Stimulated activated CD8-positive, alpha-beta memory T cell treated with anti-CD3 and anti-CD28 coated beads, Interleukin-12 subunit alpha, Interleukin-12 subunit beta, amount 100 ng/mL, for 24 hours (primary cell): ENCODE results near the gene STAB2.

Source experiments
- DNase-seq: peaks from one replicate; pipeline ENCODE4 v3.0.0-alpha.2; 2020; ENCODE audit errors: extremely low read depth

STAB2 gene, protein sequence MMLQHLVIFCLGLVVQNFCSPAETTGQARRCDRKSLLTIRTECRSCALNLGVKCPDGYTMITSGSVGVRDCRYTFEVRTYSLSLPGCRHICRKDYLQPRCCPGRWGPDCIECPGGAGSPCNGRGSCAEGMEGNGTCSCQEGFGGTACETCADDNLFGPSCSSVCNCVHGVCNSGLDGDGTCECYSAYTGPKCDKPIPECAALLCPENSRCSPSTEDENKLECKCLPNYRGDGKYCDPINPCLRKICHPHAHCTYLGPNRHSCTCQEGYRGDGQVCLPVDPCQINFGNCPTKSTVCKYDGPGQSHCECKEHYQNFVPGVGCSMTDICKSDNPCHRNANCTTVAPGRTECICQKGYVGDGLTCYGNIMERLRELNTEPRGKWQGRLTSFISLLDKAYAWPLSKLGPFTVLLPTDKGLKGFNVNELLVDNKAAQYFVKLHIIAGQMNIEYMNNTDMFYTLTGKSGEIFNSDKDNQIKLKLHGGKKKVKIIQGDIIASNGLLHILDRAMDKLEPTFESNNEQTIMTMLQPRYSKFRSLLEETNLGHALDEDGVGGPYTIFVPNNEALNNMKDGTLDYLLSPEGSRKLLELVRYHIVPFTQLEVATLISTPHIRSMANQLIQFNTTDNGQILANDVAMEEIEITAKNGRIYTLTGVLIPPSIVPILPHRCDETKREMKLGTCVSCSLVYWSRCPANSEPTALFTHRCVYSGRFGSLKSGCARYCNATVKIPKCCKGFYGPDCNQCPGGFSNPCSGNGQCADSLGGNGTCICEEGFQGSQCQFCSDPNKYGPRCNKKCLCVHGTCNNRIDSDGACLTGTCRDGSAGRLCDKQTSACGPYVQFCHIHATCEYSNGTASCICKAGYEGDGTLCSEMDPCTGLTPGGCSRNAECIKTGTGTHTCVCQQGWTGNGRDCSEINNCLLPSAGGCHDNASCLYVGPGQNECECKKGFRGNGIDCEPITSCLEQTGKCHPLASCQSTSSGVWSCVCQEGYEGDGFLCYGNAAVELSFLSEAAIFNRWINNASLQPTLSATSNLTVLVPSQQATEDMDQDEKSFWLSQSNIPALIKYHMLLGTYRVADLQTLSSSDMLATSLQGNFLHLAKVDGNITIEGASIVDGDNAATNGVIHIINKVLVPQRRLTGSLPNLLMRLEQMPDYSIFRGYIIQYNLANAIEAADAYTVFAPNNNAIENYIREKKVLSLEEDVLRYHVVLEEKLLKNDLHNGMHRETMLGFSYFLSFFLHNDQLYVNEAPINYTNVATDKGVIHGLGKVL (N-terminal part only)

GRCh38 chr12:103586791-103587370, at the start of gene STAB2:
STAB2 (plus strand) TSS chr12:103587273; CDS start chr12:103587477, 204 bp downstream.
- no peak for DNase-seq

- no peak for DNase-seq
Observed at GRCh38 chr12:103538397-103538796, 48.7 kb upstream of the STAB2 start.

DNA sequence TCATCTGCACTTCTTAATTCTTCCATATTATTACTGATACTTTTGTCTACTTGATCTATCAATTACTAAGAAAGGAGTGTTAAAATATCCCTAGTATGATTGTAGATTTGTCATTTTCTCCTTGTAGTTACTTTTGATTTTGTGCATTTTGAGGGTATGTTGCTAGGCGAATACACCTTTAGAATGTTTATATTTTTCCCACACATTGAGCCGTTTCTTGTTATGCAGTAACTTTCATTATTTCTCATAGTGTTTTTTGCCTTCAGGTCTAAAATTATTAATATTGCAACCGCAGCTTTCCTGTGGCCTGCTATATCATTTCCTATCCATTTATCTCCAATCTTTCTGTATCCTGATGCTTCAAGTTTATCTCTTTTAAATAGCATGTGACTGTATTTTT, 46.8 kb upstream of the STAB2 start:
- no peak for DNase-seq

- DNase-seq: no peak
Observed at GRCh38 chr12:103542078-103542477, 45.0 kb upstream of the STAB2 start.

DNA sequence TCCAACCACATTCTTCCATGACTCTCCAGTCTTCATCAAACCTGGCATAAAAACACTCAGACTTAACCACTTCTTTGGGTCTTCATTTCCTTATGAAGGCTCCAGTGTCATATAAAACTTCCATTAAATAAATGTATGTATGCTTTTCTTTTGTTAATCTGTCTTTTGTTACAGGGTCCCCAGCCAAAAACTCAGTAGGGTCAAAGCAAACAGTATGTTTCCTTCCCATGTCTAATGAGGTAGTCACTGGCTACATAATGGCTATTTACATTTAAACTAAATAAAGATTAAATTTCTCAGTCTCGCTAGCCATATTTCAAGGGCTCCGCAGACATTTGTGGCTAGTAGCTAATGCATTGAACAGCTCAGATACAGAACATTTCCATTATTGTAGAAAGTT, 40.1 kb upstream of the STAB2 start:
- no peak for DNase-seq

DNA sequence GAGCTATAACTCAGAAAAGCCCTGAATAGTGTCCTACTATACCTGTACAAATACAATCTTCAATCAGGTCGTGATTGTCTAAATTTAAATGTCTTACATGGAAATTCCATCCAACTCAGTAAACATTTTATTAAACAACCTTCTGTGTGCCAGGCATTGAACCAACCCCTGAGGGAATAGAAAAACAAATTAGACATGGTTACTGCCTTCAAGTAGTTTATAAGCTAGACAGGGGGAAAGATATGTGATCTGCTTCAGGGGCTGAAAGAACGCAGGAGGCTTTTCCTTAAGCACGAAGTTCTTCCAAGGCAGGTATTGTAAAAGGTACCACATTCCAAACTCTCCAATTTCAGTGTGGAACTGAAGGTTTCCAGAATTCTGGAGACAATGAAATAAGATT, 39.7 kb upstream of the STAB2 start:
- no peak for DNase-seq

DNA sequence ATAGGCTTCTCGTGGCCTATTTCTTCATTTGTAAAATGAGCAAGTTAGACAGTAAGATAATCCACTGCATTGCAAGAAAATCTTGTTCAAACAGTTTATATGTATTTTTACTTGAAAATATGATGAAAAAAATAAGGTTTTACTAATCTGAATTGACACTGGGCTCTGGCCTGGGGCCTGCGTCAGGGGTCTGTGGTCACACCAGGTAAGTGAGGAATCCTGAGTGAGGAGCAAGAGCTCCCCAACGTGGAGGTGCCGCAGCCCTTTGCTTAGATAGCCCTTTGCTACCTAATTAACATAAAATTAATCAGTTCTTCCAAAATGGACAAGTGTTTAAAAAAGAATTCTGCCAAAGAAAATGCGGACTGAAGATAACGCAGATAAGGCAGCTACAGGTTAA, 39.1 kb upstream of the STAB2 start:
- no peak for DNase-seq

DNA sequence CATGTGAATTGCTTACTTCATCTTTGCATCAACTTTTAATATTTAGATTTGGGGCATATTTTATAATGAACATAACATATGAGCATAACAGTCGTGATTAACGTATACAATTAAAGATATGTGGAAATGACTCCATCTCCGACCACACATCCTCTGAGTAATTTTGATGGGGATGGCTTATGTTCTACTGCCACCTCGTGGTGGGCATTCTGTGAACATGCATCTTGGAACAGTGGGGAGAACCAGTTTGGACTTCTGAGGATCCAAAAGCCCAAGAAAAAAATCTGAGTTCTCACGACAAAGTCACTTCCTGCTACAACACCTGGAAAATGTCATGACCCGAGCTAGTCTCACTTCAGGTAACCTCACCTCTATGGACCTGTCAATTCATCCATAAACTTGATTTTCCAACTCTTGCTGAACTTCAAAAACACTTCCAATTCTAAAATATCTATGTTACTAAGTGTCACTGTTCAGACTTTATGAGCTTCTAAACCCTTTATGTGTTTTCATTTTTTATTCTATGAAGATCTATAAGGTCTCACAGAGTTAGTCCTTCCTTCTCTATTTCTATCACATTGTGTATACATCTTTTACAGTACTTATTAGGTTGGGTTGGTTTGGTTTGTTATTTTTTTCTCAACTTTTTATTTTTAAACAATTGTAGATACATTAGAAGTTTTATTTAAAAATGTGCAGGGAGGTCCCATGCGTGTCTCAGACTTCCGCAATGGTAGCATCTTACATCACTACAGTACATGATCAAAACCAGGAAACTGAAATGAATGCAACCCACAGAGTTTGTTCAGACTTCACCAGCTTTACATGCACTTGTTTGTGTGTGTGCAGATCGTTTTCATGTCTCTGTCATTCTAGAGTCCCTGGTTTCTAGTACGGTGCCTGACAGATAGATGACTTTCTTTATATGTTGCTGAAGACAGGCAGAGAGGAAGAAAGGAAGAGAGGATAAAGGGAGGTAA, 38.2 kb upstream of the STAB2 start:
- peak; percentile 35 for DNase-seq

DNA sequence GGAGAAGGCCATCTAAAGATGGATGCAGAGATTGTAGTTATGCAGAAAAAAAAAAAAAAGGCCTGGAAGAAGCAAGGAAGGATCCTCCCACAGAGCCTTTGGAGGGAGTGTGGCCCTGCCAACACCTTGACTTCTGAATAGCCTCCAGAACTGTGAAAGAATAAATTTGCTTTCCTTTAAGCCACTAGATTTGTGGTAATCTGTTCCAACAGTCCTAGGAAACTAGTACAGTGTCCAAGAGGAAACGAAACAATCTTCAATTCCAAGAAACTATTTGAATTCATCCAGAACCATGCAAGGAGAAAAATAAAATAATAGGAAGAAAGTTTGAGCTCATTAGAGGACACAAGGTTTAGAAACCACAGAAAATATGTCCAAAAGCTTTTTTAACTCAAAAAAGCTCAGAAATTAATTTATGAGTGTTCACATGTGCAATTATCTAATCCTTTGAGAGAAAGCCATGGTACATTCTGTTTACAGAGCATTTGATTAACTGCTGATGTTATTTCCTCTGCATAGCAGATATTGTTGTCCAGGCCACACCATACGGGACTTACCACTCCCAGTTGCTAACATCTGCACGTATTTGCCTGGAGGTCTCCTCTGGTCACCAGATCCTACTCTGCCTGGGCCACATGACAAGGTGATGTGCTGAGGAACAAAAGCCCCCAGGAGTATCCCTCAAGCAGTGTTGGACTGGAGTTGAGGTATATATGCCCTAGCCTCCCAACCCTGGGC, 30.0 kb upstream of the STAB2 start:
- no peak for DNase-seq

- DNase-seq: no peak
Observed at GRCh38 chr12:103557628-103558010, 29.5 kb upstream of the STAB2 start.

DNA sequence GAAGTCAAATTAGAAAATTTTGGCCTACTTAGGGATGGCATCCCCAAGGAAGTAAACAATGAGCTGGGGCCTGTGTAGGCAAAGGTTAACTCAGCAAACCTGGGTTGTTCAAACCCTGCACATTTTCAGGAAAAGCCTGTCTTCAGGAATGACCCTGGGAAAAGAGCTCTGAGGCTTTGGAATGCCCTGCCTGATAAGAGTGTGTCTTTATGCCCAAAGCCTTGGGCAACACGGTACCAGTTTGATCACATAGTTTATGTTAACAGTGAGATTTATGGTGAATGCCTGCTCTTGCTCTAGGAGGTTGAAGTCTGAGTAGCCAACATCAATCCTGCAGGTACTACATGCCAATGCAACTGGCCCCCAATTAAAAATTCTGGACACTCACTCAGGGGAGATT, 28.2 kb upstream of the STAB2 start:
- no peak for DNase-seq

DNA sequence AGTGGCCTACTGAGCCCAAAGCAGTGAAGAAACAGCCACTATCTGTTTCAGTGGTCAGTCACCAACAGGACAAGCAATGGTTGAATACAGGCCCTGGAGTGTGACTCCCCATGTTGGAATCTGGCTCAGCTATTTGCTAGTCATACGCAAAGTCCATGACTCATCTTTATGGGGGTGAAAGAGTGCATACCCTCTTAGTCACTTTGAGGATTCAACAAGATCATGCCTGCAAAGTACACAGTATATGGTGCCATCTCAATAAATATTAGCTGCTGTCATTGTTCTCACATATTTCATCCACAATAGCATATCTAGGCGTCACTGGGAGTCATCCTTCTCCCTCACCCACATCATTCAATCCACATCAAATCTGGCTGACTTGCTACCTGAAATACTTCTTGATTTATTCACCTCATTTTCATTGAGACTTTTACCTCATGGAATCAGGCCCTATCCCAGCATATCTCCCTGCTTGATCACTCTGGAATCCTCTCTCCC, 26.4 kb upstream of the STAB2 start:
- no peak for DNase-seq

DNA sequence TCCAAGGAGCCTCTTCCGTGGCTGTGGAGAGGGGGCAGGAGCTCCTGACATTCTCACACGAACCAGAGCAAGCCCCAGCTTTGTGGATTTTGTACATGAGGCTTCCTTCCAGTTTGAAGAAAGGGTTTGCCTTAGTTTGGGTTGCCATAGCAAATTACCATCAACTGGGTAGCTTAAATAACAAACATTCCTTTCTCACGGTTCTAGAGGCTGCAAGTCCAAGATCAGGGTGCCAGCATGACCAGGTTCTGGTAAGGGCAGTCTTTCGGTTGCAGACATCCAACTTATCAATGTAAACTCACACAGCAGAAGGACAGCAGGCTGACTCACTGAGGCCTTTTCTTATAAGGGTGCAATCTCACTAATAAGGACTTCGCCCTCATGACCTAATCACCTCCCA, 25.9 kb upstream of the STAB2 start:
- no peak for DNase-seq

- no peak for DNase-seq
Observed at GRCh38 chr12:103566398-103566797, 20.7 kb upstream of the STAB2 start.

DNA sequence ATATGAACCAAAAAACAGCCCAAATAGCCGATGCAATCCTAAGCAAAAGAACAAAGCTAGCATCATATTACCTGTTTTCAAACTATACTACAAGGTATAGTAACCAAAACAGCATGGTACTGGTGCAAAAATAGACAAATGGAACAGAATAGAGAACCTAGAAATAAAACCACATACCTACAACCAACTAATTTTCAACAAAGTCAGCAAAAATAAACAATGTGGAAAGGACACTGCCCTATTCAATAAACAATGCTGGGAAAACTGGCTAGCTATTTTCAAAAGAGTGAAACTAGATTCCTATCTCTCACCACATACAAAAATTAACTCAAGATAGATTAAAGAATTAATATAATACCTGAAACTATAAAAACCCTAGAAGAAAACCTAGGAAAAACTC, 17.8 kb upstream of the STAB2 start:
- no peak for DNase-seq

GRCh38 chr12:103571286-103571685, 15.8 kb upstream of the STAB2 start:
- DNase-seq: no peak

GRCh38 chr12:103572312-103573045, 14.6 kb upstream of the STAB2 start:
- no peak for DNase-seq

DNA sequence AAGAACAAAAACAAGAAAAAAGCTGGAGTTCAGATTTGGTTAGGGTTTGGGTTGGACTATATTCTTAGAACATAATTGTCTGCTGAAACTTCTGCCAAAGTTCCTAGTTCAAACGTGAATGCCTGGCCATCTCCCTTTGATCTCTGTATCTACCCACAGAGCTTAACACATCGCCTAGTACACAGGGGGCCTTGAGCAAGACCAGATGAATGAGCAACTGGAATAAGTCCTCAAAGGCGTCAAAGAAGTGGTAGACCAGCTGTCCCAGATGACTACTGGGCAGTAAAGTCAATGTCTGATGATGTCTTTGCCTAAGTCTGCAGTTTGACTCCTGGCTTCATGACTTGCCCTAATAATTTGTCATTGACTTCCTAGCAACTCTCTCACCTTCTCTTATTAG, 13.9 kb upstream of the STAB2 start:
- no peak for DNase-seq

- no peak for DNase-seq
Observed at GRCh38 chr12:103578926-103579325, 8.1 kb upstream of the STAB2 start.
